Activated naive CD4-positive, alpha-beta T cell (primary cell): ENCODE data around the gene TRAF3.
A peak's percentile ranks its signal among the peaks of the same experiment; 100 is the strongest.

ENCODE experiments used
- DNase-seq, 4 experiments: peaks; one replicate each; lab custom pipeline; 2025; lab: John Stamatoyannopoulos, UW

Gene TRAF3

GRCh38 chr14:102908766-102909455 lies 131.7 kb downstream of the TRAF3 start:
- DNase-seq: no peak

GRCh38 chr14:102909462-102909861 lies 132.2 kb downstream of the TRAF3 start:
- DNase-seq: no peak

- DNase-seq: no peak
Observed at GRCh38 chr14:102909911-102910310, 132.7 kb downstream of the TRAF3 start.

- no peak for DNase-seq
Observed at GRCh38 chr14:102910442-102910841, 133.2 kb downstream of the TRAF3 start.

- DNase-seq: no peak
Observed at GRCh38 chr14:102911541-102911951, 134.3 kb downstream of the TRAF3 start.

GRCh38 chr14:102911991-102912761 lies 134.9 kb downstream of the TRAF3 start:
- DNase-seq: no peak

GRCh38 chr14:102913341-102914211 lies 136.3 kb downstream of the TRAF3 start:
- no peak for DNase-seq

- no peak for DNase-seq
Observed at GRCh38 chr14:102914474-102915291, 137.4 kb downstream of the TRAF3 start.

- no peak for DNase-seq
Observed at GRCh38 chr14:102915292-102916110, 138.3 kb downstream of the TRAF3 start.

GRCh38 chr14:102916347-102917055 lies 139.3 kb downstream of the TRAF3 start:
- no peak for DNase-seq

GRCh38 chr14:102917056-102917385 lies 139.8 kb downstream of the TRAF3 start:
- DNase-seq: no peak

GRCh38 chr14:102917469-102918211 lies 140.4 kb downstream of the TRAF3 start:
- DNase-seq: peak in 3 of 4 experiments; percentile 21 to 44 (median 22)

GRCh38 chr14:102918438-102918837 lies 141.2 kb downstream of the TRAF3 start:
- no peak for DNase-seq

- DNase-seq: no peak
Observed at GRCh38 chr14:102920273-102920997, 143.2 kb downstream of the TRAF3 start.

- DNase-seq: no peak
Observed at GRCh38 chr14:102920998-102921304, 143.7 kb downstream of the TRAF3 start.

GRCh38 chr14:102922490-102923200 lies 145.4 kb downstream of the TRAF3 start, which contains the start of gene AMN:
TSS of gene AMN (plus strand) at chr14:102922663. CDS start at chr14:102922689, 26 bp downstream.
- DNase-seq: no peak

- DNase-seq: no peak
Observed at GRCh38 chr14:102923201-102923924, 146.1 kb downstream of the TRAF3 start.
